Measurements from ENCODE around the gene IAPP. TPM values are rescaled to one million over a fixed set of nuclear protein-coding genes. Genes with fewer than 3 reads are reported as not detected.
"Not testable (repeated sequence)": the region's sequence is repeated elsewhere in the genome, so short reads cannot be mapped to it uniquely, and the experiment has no call there.

IAPP gene
- total and polyA plus RNA-seq, 7 experiments from 2014 or later = not detected

DNA sequence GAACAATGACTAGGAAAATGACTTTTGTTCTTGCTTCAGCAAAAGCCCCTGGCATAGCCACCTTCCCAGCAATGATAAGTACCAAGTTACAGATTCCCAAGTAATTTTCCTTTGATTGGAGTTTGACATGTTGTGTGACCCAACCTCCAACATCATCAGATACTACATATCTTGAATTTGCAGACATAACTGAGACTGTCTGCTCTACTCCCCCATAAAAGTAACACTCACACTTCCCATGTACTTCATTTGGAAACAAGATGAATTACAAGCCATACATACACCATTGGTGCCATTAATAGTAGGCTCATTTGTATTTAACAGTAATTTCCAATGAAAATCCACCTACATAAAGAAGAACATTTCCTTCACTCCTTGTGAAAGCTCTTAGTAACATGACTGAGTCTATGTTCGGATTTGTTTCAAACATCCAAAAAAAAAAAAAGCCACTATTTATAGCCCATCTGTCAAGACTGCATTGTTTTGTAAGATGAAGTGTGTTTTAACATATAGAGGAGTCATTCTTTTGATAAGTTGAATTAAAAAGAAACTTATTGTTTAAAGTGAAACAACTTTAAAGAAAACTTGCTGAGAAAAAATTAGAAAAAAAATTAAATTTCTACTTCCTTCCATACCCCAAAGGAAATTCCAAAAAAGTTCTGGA is 26.0 kb upstream of the IAPP start:
- H3K27ac Mint-ChIP-seq = no peak overlapping the region

DNA sequence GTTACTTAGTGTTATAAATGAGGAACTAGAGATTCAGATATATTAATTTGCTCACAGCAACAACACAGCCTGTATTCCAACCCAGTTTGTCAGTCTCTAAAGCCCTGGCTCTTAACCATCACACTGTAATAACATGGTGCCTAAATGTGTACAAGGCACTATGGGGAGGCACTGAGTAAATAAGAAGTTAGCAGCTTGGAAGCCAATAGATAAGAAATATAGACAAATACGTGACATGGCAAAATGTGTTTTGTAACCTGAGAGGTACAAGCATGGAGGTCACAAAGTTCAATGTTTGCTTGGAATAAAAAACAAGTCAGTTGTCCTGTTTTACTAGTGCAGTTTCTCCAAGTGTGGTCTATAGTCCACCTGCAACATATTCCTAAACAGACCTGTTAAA is 21.7 kb upstream of the IAPP start:
- H3K4me3 ChIP-seq (ENCODE audit: low read length) = no peak overlapping the region
- H3K4me1 ChIP-seq (ENCODE audit: control insufficient read depth in 2 of 2, insufficient read depth in 2 of 2, low read length in 2 of 2) = no peaks in the 10 kb centered on the region
- Mint-ChIP-seq H3K9me3 (no peaks in the 10 kb centered on the region), H3K4me1 (no peaks in the 10 kb centered on the region), H3K27me3 (peaks cover 5 to 21% (median 13%) of the 10 kb centered on the region in 5 donors), H3K4me3 (no peak overlapping the region), H3K36me3 (no peaks in the 10 kb centered on the region), H3K27ac (no peak overlapping the region)
- no peaks in the 10 kb centered on the region for H3K9me3 ChIP-seq (ENCODE audit: control insufficient read depth in 2 of 3, low read length in 3 of 3)
- H3K27me3 ChIP-seq (ENCODE audit: control insufficient read depth in 2 of 2, insufficient read depth in 2 of 2, low read length in 2 of 2) = no peaks in the 10 kb centered on the region
- no peaks in the 10 kb centered on the region for H3K36me3 ChIP-seq (ENCODE audit: control insufficient read depth in 2 of 3, insufficient read depth in 3 of 3, low read length in 3 of 3)
- no peak for ATAC-seq
- intact Hi-C loops (cut with micrococcal nuclease) = no loop called here
- DNase-seq = no peak
- no peak overlapping the region for H3K27ac ChIP-seq (ENCODE audit: low read depth, low read length)
- CTCF ChIA-PET = no interaction called here
- POLR2A ChIA-PET = no interaction called here

More for the DNA sequence above, 26.0 kb upstream of the IAPP start:
- ChIA-PET CTCF (no interaction called here), POLR2A (interaction anchor here (0.7 kb wide), 1 partner anchor 31 kb away, joined by 3 read pairs; no protein-coding TSS in a partner anchor)
- no peaks in the 10 kb centered on the region for H3K9me3 ChIP-seq (ENCODE audit: control insufficient read depth in 2 of 3, low read length in 3 of 3)
- no peak overlapping the region for H3K4me3 ChIP-seq (ENCODE audit: low read length)
- Mint-ChIP-seq H3K4me1 (no peaks in the 10 kb centered on the region), H3K9me3 (no peaks in the 10 kb centered on the region), H3K27me3 (peaks cover 0 to 9% (median 5%) of the 10 kb centered on the region in 5 donors), H3K4me3 (no peak overlapping the region), H3K36me3 (no peaks in the 10 kb centered on the region)
- no peaks in the 10 kb centered on the region for H3K27me3 ChIP-seq (ENCODE audit: control insufficient read depth in 2 of 2, insufficient read depth in 2 of 2, low read length in 2 of 2)
- H3K27ac ChIP-seq (ENCODE audit: low read depth, low read length) = no peak overlapping the region
- intact Hi-C loops (cut with micrococcal nuclease) = no loop called here
- no peaks in the 10 kb centered on the region for H3K4me1 ChIP-seq (ENCODE audit: control insufficient read depth in 2 of 2, insufficient read depth in 2 of 2, low read length in 2 of 2)
- DNase-seq (no peak), ATAC-seq (no peak)
- no peaks in the 10 kb centered on the region for H3K36me3 ChIP-seq (ENCODE audit: control insufficient read depth in 2 of 3, insufficient read depth in 3 of 3, low read length in 3 of 3)

DNA sequence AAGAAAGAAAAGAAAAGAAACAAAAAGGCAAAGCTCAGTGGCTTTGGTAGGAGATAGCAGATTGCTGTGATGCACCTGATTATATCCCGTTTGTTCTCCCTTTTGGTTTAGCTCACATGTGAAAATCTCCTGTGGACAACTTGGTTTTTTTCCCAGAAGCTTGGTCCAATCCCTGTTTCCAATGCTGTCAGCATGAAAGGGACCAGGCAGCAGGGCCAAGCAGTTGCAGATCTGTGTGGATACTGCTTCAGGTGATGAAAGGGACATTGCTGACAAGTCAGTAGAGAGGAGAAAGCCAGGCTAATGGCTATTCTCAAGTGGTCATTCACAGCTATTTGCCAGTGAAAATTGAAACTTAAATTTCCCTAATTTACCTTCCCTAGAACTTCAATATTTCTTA is 19.2 kb upstream of the IAPP start:
- ATAC-seq = no peak
- H3K27ac Mint-ChIP-seq = no peak overlapping the region
- ChIA-PET POLR2A (no interaction called here), CTCF (no interaction called here)
- Histone ChIP-seq H3K4me1 (ENCODE audit: control insufficient read depth in 2 of 2, insufficient read depth in 2 of 2, low read length in 2 of 2) (no peaks in the 10 kb centered on the region), H3K27me3 (ENCODE audit: control insufficient read depth in 2 of 2, insufficient read depth in 2 of 2, low read length in 2 of 2) (no peaks in the 10 kb centered on the region), H3K27ac (ENCODE audit: low read depth, low read length) (no peak overlapping the region), H3K9me3 (ENCODE audit: control insufficient read depth in 2 of 3, low read length in 3 of 3) (no peaks in the 10 kb centered on the region), H3K4me3 (ENCODE audit: low read length) (no peak overlapping the region), H3K36me3 (ENCODE audit: control insufficient read depth in 2 of 3, insufficient read depth in 3 of 3, low read length in 3 of 3) (no peaks in the 10 kb centered on the region)
- H3K9me3 Mint-ChIP-seq = no peaks in the 10 kb centered on the region
- no peaks in the 10 kb centered on the region for H3K36me3 Mint-ChIP-seq
- H3K27me3 Mint-ChIP-seq = peaks cover 5 to 23% (median 17%) of the 10 kb centered on the region in 5 donors
- H3K4me3 Mint-ChIP-seq = no peak overlapping the region
- no peaks in the 10 kb centered on the region for H3K4me1 Mint-ChIP-seq
- intact Hi-C loops (cut with micrococcal nuclease) = no loop called here
- DNase-seq = no peak

DNA sequence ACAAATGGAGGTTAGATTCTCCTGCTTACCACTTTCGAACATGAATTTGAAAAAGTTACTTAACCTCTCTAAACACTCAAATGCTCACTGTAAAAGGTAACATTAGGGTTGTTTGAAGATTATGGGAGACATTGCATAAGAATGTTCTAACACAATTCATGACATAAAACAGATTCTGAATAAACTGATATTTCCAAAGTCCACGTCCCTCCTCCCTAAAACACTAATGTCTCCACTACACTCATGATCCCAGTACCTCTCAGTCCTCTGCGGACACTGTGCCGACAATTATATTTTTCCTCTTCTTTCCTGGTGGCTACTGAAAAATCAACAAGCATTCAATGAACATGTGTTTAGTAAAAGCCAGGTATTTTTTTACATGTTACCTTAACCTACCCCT is 18.8 kb upstream of the IAPP start:
- Mint-ChIP-seq H3K9me3 (no peaks in the 10 kb centered on the region), H3K36me3 (no peaks in the 10 kb centered on the region), H3K4me1 (no peaks in the 10 kb centered on the region), H3K4me3 (no peak overlapping the region), H3K27ac (no peak overlapping the region), H3K27me3 (peaks cover 5 to 19% (median 17%) of the 10 kb centered on the region in 5 donors)
- H3K9me3 ChIP-seq (ENCODE audit: control insufficient read depth in 2 of 3, low read length in 3 of 3) = no peaks in the 10 kb centered on the region
- intact Hi-C loops (cut with micrococcal nuclease) = no loop called here
- no peak overlapping the region for H3K4me3 ChIP-seq (ENCODE audit: low read length)
- no peaks in the 10 kb centered on the region for H3K36me3 ChIP-seq (ENCODE audit: control insufficient read depth in 2 of 3, insufficient read depth in 3 of 3, low read length in 3 of 3)
- DNase-seq = no peak
- CTCF ChIA-PET = no interaction called here
- no peak for ATAC-seq
- no peaks in the 10 kb centered on the region for H3K27me3 ChIP-seq (ENCODE audit: control insufficient read depth in 2 of 2, insufficient read depth in 2 of 2, low read length in 2 of 2)
- POLR2A ChIA-PET = no interaction called here
- no peak overlapping the region for H3K27ac ChIP-seq (ENCODE audit: low read depth, low read length)
- no peaks in the 10 kb centered on the region for H3K4me1 ChIP-seq (ENCODE audit: control insufficient read depth in 2 of 2, insufficient read depth in 2 of 2, low read length in 2 of 2)

DNA sequence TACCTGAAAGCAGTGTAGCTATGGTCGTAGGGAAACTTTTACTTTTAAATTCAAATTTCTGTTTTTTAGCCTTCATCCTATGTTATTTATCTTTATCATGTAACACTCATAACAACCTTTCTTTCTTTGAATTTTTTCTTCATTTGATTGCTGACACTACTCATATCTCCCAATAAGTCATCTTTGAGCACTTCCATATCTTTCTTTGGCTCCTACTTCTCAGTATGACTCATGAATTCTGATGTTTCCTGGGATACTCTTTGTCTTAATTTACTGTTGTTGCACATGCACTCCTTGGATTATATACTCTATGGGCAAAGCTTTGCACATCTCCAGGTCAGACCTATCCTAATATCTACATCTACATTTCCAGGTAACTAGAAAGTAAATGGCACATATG is 18.1 kb upstream of the IAPP start:
- H3K27ac ChIP-seq (ENCODE audit: low read depth, low read length) = no peak overlapping the region
- DNase-seq (no peak), ATAC-seq (no peak)
- no peaks in the 10 kb centered on the region for H3K9me3 ChIP-seq (ENCODE audit: control insufficient read depth in 2 of 3, low read length in 3 of 3)
- intact Hi-C loops (cut with micrococcal nuclease) = no loop called here
- H3K4me3 ChIP-seq (ENCODE audit: low read length) = no peak overlapping the region
- H3K36me3 ChIP-seq (ENCODE audit: control insufficient read depth in 2 of 3, insufficient read depth in 3 of 3, low read length in 3 of 3) = no peaks in the 10 kb centered on the region
- H3K4me1 Mint-ChIP-seq = no peaks in the 10 kb centered on the region
- H3K27me3 Mint-ChIP-seq = peaks cover 5 to 18% (median 17%) of the 10 kb centered on the region in 5 donors
- ChIA-PET CTCF (no interaction called here), POLR2A (interaction anchor here (0.7 kb wide), 1 partner anchor 356 kb away, joined by 3 read pairs; no protein-coding TSS in a partner anchor)
- no peaks in the 10 kb centered on the region for H3K27me3 ChIP-seq (ENCODE audit: control insufficient read depth in 2 of 2, insufficient read depth in 2 of 2, low read length in 2 of 2)
- H3K27ac Mint-ChIP-seq = no peak overlapping the region
- H3K4me1 ChIP-seq (ENCODE audit: control insufficient read depth in 2 of 2, insufficient read depth in 2 of 2, low read length in 2 of 2) = no peaks in the 10 kb centered on the region
- H3K9me3 Mint-ChIP-seq = no peaks in the 10 kb centered on the region
- no peak overlapping the region for H3K4me3 Mint-ChIP-seq
- H3K36me3 Mint-ChIP-seq = no peaks in the 10 kb centered on the region

DNA sequence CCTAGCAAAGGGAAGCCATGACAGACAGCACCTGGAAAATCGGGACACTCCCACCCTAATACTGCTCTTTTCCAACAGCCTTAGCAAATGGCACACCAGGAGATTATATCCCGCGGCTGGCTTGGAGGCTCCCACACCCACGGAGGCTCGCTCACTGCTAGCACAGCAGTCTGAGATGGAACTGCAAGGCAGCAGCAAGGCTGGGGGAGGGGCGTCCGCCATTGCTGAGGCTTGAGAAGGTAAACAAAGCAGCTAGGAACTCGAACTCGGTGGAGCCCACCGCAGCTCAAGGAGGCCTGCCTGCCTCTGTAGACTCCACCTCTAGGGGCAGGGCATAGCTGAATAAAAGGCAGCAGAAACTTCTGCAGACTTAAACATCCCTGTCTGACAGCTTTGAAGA is 12.1 kb upstream of the IAPP start:
- H3K27ac ChIP-seq (ENCODE audit: low read depth, low read length); CTCF ChIA-PET; H3K36me3 Mint-ChIP-seq; POLR2A ChIA-PET; H3K4me1 Mint-ChIP-seq; intact Hi-C loops (cut with micrococcal nuclease); H3K9me3 ChIP-seq (ENCODE audit: control insufficient read depth in 2 of 3, low read length in 3 of 3); H3K4me1 ChIP-seq (ENCODE audit: control insufficient read depth in 2 of 2, insufficient read depth in 2 of 2, low read length in 2 of 2); H3K27ac Mint-ChIP-seq; H3K27me3 ChIP-seq (ENCODE audit: control insufficient read depth in 2 of 2, insufficient read depth in 2 of 2, low read length in 2 of 2); DNase-seq; H3K36me3 ChIP-seq (ENCODE audit: control insufficient read depth in 2 of 3, insufficient read depth in 3 of 3, low read length in 3 of 3); ATAC-seq; H3K4me3 Mint-ChIP-seq; H3K4me3 ChIP-seq (ENCODE audit: low read length): not testable (repeated sequence)
- peaks cover 2 to 32% (median 7%) of the 10 kb centered on the region in 11 donors for H3K9me3 Mint-ChIP-seq
- peaks cover 4 to 31% (median 11%) of the 10 kb centered on the region in 5 donors for H3K27me3 Mint-ChIP-seq

All from naive thymus-derived CD4-positive, alpha-beta T cell (primary cell).